ENCODE measurements around the gene SEC24C.
"Not testable (repeated sequence)": the region's sequence is repeated elsewhere in the genome, so short reads cannot be mapped to it uniquely, and the experiment has no call there.

Gene SEC24C

DNA sequence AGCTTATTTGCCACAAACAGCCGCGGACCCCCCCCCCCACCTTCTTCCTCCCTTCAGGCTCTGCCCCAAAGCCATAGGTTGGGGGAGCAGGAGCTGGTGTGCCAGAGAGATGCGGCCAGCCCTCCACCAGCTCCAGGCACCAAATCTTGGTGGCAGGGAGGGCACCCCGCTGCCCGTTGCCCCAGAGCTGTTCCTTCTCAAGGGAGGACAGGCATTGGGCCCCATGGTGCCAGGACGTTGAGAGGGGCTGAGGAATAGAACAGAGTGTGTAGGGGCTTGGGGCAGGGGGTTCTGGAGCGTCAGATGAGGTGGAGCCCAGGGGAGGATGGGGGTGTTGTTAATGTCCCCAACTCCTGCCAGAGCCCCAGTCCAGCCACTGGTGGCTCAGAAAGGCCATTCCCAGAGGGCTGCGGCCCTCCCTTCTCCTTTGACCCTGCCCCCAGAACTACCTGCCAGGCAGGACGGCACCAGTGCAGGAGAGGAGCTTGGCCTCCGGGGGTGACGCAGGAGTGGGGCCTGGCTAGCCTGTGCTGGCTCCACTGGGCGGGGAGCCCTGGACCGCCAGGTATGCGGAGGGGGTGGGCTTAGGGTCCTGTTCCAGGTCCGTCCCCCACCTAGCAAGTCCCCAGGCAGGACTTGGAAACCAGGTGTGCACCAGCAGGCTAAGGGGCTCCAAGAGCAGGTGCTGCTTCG lies 10.0 kb upstream of the SEC24C start:
- FAIRE-seq (no peak), DNase-seq (ENCODE audit: insufficient read length, low spot score) (no peak)
- TF ChIP-seq SPI1 (IDR thresholded peaks at IDR 0.05; ENCODE audit: low read depth, low read length) (no peak), POU2F2 (IDR thresholded peaks at IDR 0.05; ENCODE audit: low read depth, low read length) (no peak), TAF1 (IDR thresholded peaks at IDR 0.05; ENCODE audit: low read depth, low read length) (no peak), POLR2A (IDR thresholded peaks at IDR 0.05; ENCODE audit: low read depth, low read length) (no peak), POLR2AphosphoS5 (IDR thresholded peaks at IDR 0.05; ENCODE audit: low read depth, low read length) (no peak), PAX5 (IDR thresholded peaks at IDR 0.05; ENCODE audit: insufficient read depth, low read length, severe bottlenecking) (no peak)

- TF ChIP-seq SPI1 (IDR thresholded peaks at IDR 0.05; ENCODE audit: low read depth, low read length) (no peak), TAF1 (IDR thresholded peaks at IDR 0.05; ENCODE audit: low read depth, low read length) (no peak), POU2F2 (IDR thresholded peaks at IDR 0.05; ENCODE audit: low read depth, low read length) (no peak), PAX5 (IDR thresholded peaks at IDR 0.05; ENCODE audit: insufficient read depth, low read length, severe bottlenecking) (no peak), POLR2AphosphoS5 (IDR thresholded peaks at IDR 0.05; ENCODE audit: low read depth, low read length) (no peak)
- FAIRE-seq (no peak), DNase-seq (ENCODE audit: insufficient read length, low spot score) (no peak)
Observed at GRCh38 chr10:73734796-73735305, 9.3 kb upstream of the SEC24C start.

- FAIRE-seq = not testable (repeated sequence)
Observed at GRCh38 chr10:73740501-73741254, 3.5 kb upstream of the SEC24C start.

GRCh38 chr10:73742454-73742734 lies 1.8 kb upstream of the SEC24C start:
- DNase-seq (ENCODE audit: insufficient read length, low spot score) (no peak), FAIRE-seq (no peak)
- TF ChIP-seq TAF1 (IDR thresholded peaks at IDR 0.05; ENCODE audit: low read depth, low read length) (no peak), POLR2AphosphoS5 (IDR thresholded peaks at IDR 0.05; ENCODE audit: low read depth, low read length) (0 out of 2 replicates have a peak, but pooled peaks have one; percentile 31), POLR2A (IDR thresholded peaks at IDR 0.05; ENCODE audit: low read depth, low read length) (peak; percentile 38), SPI1 (IDR thresholded peaks at IDR 0.05; ENCODE audit: low read depth, low read length) (no peak), PAX5 (IDR thresholded peaks at IDR 0.05; ENCODE audit: insufficient read depth, low read length, severe bottlenecking) (no peak), POU2F2 (IDR thresholded peaks at IDR 0.05; ENCODE audit: low read depth, low read length) (no peak)

More at GRCh38 chr10:73740501-73741254, 3.5 kb upstream of the SEC24C start:
- DNase-seq (ENCODE audit: insufficient read length, low spot score) = not testable (repeated sequence)

GRCh38 chr10:73743327-73743904 lies 756 bp upstream of the SEC24C start:
- TF ChIP-seq SPI1 (IDR thresholded peaks at IDR 0.05; ENCODE audit: low read depth, low read length) (no peak), POU2F2 (IDR thresholded peaks at IDR 0.05; ENCODE audit: low read depth, low read length) (no peak), POLR2AphosphoS5 (IDR thresholded peaks at IDR 0.05; ENCODE audit: low read depth, low read length) (no peak), PAX5 (IDR thresholded peaks at IDR 0.05; ENCODE audit: insufficient read depth, low read length, severe bottlenecking) (no peak), POLR2A (IDR thresholded peaks at IDR 0.05; ENCODE audit: low read depth, low read length) (no peak), TAF1 (IDR thresholded peaks at IDR 0.05; ENCODE audit: low read depth, low read length) (no peak)
- DNase-seq (ENCODE audit: insufficient read length, low spot score) (no peak), FAIRE-seq (no peak)

- TF ChIP-seq SPI1 (IDR thresholded peaks at IDR 0.05; ENCODE audit: low read depth, low read length) = no peak
- no peak for TF ChIP-seq TAF1 (IDR thresholded peaks at IDR 0.05; ENCODE audit: low read depth, low read length)
- TF ChIP-seq PAX5 (IDR thresholded peaks at IDR 0.05; ENCODE audit: insufficient read depth, low read length, severe bottlenecking) = no peak
- TF ChIP-seq POLR2AphosphoS5 (IDR thresholded peaks at IDR 0.05; ENCODE audit: low read depth, low read length) = no peak; the same call in 1 of the 2 replicates
- TF ChIP-seq POU2F2 (IDR thresholded peaks at IDR 0.05; ENCODE audit: low read depth, low read length) = no peak
- TF ChIP-seq POLR2A (IDR thresholded peaks at IDR 0.05; ENCODE audit: low read depth, low read length) = no peak
- no peak for FAIRE-seq
- no peak for DNase-seq (ENCODE audit: insufficient read length, low spot score)
Observed at GRCh38 chr10:73744664-73744975, 448 bp downstream of the SEC24C start.

DNA sequence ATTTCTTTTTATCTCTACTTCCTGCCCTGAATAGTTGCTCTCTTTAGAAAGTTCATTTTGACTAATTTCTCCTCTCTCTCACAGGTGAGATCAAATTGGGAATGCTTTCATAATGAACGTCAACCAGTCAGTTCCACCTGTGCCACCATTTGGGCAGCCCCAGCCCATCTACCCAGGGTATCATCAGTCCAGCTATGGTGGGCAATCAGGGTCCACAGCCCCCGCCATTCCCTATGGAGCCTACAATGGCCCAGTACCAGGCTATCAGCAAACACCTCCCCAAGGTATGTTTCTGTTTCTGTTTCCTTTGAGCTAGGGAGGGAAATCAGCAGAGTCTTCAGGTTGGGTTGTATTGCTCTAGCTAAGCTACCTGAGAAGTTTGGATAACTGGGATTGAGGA lies 2.5 kb downstream of the SEC24C start:
- FAIRE-seq (no peak), DNase-seq (ENCODE audit: insufficient read length, low spot score) (no peak)
- TF ChIP-seq POLR2AphosphoS5 (IDR thresholded peaks at IDR 0.05; ENCODE audit: low read depth, low read length) = no peak
- no peak for TF ChIP-seq POLR2A (IDR thresholded peaks at IDR 0.05; ENCODE audit: low read depth, low read length)

- TF ChIP-seq SPI1 (IDR thresholded peaks at IDR 0.05; ENCODE audit: low read depth, low read length) = no peak
- TF ChIP-seq POU2F2 (IDR thresholded peaks at IDR 0.05; ENCODE audit: low read depth, low read length) = no peak
- TF ChIP-seq POLR2AphosphoS5 (IDR thresholded peaks at IDR 0.05; ENCODE audit: low read depth, low read length) = no peak
- TF ChIP-seq PAX5 (IDR thresholded peaks at IDR 0.05; ENCODE audit: insufficient read depth, low read length, severe bottlenecking) = no peak
- no peak for TF ChIP-seq TAF1 (IDR thresholded peaks at IDR 0.05; ENCODE audit: low read depth, low read length)
- TF ChIP-seq POLR2A (IDR thresholded peaks at IDR 0.05; ENCODE audit: low read depth, low read length) = no peak
- FAIRE-seq (no peak), DNase-seq (ENCODE audit: insufficient read length, low spot score) (no peak)
Observed at GRCh38 chr10:73750819-73751218, 6.6 kb downstream of the SEC24C start.

DNA sequence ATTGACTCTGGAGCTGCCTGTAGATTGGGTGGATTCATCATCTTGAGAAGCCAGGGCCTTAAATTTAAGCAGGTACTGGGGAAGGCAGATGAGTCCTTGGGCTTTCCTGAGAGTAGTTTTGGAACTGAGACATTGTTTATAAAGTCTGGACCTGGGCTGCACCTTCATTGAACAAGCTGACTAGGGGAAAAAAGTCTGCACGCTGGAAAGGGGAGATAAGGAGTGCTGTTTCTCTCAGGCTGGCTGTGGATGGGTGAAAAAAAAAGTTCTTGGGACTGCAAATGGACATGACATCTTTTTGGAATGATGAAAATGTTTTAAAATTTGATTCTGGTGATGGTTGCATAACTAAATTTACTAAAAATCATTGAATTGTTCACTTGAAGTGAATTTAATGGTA lies 12.0 kb downstream of the SEC24C start:
- FAIRE-seq = no peak
- no peak for TF ChIP-seq POU2F2 (IDR thresholded peaks at IDR 0.05; ENCODE audit: low read depth, low read length)
- no peak for TF ChIP-seq POLR2A (IDR thresholded peaks at IDR 0.05; ENCODE audit: low read depth, low read length)
- TF ChIP-seq POLR2AphosphoS5 (IDR thresholded peaks at IDR 0.05; ENCODE audit: low read depth, low read length) = no peak
- TF ChIP-seq TAF1 (IDR thresholded peaks at IDR 0.05; ENCODE audit: low read depth, low read length) = no peak
- TF ChIP-seq PAX5 (IDR thresholded peaks at IDR 0.05; ENCODE audit: insufficient read depth, low read length, severe bottlenecking) = no peak
- no peak for TF ChIP-seq SPI1 (IDR thresholded peaks at IDR 0.05; ENCODE audit: low read depth, low read length)

More for the DNA sequence above, 12.0 kb downstream of the SEC24C start:
- no peak for DNase-seq (ENCODE audit: insufficient read length, low spot score)

Measured in GM12891 (cell line).